Measurements from ENCODE around the gene PKIB.

GRCh38 chr6:122695188-122695587 is 85.0 kb downstream of the PKIB start:
- TF ChIP-seq POLR2A (IDR thresholded peaks at IDR 0.05) = no peak
- TF ChIP-seq CTCF (IDR thresholded peaks at IDR 0.05) = no peak

Data from uterus (tissue), 2 donors.